ENCODE results near the gene SLC45A1. TPM values are rescaled to one million over a fixed set of nuclear protein-coding genes. Genes with fewer than 3 reads are reported as not detected.

Gene SLC45A1
- total RNA-seq, 1 donor from 2014 or later, result 6.1 TPM

GRCh38 chr1:8302081-8302956, 15.6 kb upstream of the SLC45A1 start:
- Mint-ChIP-seq H3K36me3 (ENCODE audit: unreplicated experiment) (no peaks in the 10 kb centered on the region), H3K4me1 (ENCODE audit: low read depth, unreplicated experiment) (peaks cover under 1% of the 10 kb centered on the region), H3K4me3 (ENCODE audit: unreplicated experiment) (no peak overlapping the region), H3K9me3 (ENCODE audit: unreplicated experiment) (peaks cover 2% of the 10 kb centered on the region), H3K27ac (ENCODE audit: unreplicated experiment) (no peak overlapping the region), H3K27me3 (ENCODE audit: unreplicated experiment) (peaks cover 3% of the 10 kb centered on the region)
- no peak for DNase-seq
- TF ChIP-seq, protein P1, sequence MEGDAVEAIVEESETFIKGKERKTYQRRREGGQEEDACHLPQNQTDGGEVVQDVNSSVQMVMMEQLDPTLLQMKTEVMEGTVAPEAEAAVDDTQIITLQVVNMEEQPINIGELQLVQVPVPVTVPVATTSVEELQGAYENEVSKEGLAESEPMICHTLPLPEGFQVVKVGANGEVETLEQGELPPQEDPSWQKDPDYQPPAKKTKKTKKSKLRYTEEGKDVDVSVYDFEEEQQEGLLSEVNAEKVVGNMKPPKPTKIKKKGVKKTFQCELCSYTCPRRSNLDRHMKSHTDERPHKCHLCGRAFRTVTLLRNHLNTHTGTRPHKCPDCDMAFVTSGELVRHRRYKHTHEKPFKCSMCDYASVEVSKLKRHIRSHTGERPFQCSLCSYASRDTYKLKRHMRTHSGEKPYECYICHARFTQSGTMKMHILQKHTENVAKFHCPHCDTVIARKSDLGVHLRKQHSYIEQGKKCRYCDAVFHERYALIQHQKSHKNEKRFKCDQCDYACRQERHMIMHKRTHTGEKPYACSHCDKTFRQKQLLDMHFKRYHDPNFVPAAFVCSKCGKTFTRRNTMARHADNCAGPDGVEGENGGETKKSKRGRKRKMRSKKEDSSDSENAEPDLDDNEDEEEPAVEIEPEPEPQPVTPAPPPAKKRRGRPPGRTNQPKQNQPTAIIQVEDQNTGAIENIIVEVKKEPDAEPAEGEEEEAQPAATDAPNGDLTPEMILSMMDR (IDR thresholded peaks at IDR 0.05; ENCODE audit: partially characterized antibody, unreplicated experiment), result no peak

- no peaks in the 10 kb centered on the region for H3K4me1 Mint-ChIP-seq (ENCODE audit: low read depth, unreplicated experiment)
- no peaks in the 10 kb centered on the region for H3K36me3 Mint-ChIP-seq (ENCODE audit: unreplicated experiment)
- H3K4me3 Mint-ChIP-seq (ENCODE audit: unreplicated experiment), result no peak overlapping the region
- TF ChIP-seq, protein P1 (IDR thresholded peaks at IDR 0.05; ENCODE audit: partially characterized antibody, unreplicated experiment), result no peak
- H3K27ac Mint-ChIP-seq (ENCODE audit: unreplicated experiment), result no peak overlapping the region
- H3K9me3 Mint-ChIP-seq (ENCODE audit: unreplicated experiment), result peaks cover 2% of the 10 kb centered on the region
- DNase-seq, result no peak
- peaks cover 3% of the 10 kb centered on the region for H3K27me3 Mint-ChIP-seq (ENCODE audit: unreplicated experiment)
Observed at GRCh38 chr1:8303141-8303540, 14.8 kb upstream of the SLC45A1 start.

GRCh38 chr1:8303876-8304275, 14.0 kb upstream of the SLC45A1 start:
- Mint-ChIP-seq H3K4me3 (ENCODE audit: unreplicated experiment) (no peak overlapping the region), H3K27me3 (ENCODE audit: unreplicated experiment) (peaks cover 3% of the 10 kb centered on the region), H3K4me1 (ENCODE audit: low read depth, unreplicated experiment) (no peaks in the 10 kb centered on the region), H3K36me3 (ENCODE audit: unreplicated experiment) (no peaks in the 10 kb centered on the region), H3K9me3 (ENCODE audit: unreplicated experiment) (peaks cover 2% of the 10 kb centered on the region), H3K27ac (ENCODE audit: unreplicated experiment) (no peak overlapping the region)
- DNase-seq, result no peak
- TF ChIP-seq, protein P1 (IDR thresholded peaks at IDR 0.05; ENCODE audit: partially characterized antibody, unreplicated experiment), result no peak

DNA sequence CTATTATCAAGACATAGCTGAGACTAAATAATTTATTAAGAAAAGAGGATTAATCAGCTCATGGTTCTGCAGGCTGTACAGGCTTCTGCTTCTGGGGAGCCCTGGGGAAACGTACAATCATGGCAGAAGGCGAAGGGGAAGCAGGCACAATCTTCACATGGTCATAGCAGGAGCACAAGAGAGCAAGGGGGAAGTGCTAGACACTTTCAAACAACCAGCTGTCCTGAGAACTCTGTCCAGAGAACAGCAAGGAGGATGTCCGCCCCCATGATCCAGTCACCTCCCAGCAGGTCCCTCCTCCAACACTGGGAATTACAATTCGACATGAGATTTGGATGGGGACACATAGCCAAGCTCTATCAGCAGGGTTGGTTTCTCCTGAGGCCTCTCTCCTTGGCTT, 10.3 kb upstream of the SLC45A1 start:
- no peak overlapping the region for H3K4me3 Mint-ChIP-seq (ENCODE audit: unreplicated experiment)
- H3K27me3 Mint-ChIP-seq (ENCODE audit: unreplicated experiment), result peaks cover 2% of the 10 kb centered on the region
- no peaks in the 10 kb centered on the region for H3K9me3 Mint-ChIP-seq (ENCODE audit: unreplicated experiment)
- DNase-seq, result no peak
- no peaks in the 10 kb centered on the region for H3K4me1 Mint-ChIP-seq (ENCODE audit: low read depth, unreplicated experiment)
- H3K36me3 Mint-ChIP-seq (ENCODE audit: unreplicated experiment), result no peaks in the 10 kb centered on the region
- no peak overlapping the region for H3K27ac Mint-ChIP-seq (ENCODE audit: unreplicated experiment)
- TF ChIP-seq, protein P1 (IDR thresholded peaks at IDR 0.05; ENCODE audit: partially characterized antibody, unreplicated experiment), result no peak

GRCh38 chr1:8311068-8311718, 6.7 kb upstream of the SLC45A1 start:
- TF ChIP-seq, protein P1 (IDR thresholded peaks at IDR 0.05; ENCODE audit: partially characterized antibody, unreplicated experiment), result no peak
- DNase-seq, result no peak
- Mint-ChIP-seq H3K36me3 (ENCODE audit: unreplicated experiment) (no peaks in the 10 kb centered on the region), H3K9me3 (ENCODE audit: unreplicated experiment) (no peaks in the 10 kb centered on the region), H3K27me3 (ENCODE audit: unreplicated experiment) (peaks cover 5% of the 10 kb centered on the region), H3K4me3 (ENCODE audit: unreplicated experiment) (no peak overlapping the region), H3K4me1 (ENCODE audit: low read depth, unreplicated experiment) (peaks cover 6% of the 10 kb centered on the region), H3K27ac (ENCODE audit: unreplicated experiment) (no peak overlapping the region)

Data from glutamatergic neuron (in vitro differentiated cells).